GM18867 (cell line): ENCODE results near the gene MYL3.

Source experiments
- ATAC-seq: cut with Tn5 transposase; IDR thresholded peaks from one replicate; pipeline ENCODE4 v1.9.1; 2021; ENCODE audit warnings: mild to moderate bottlenecking, moderate library complexity; ENCODE audit not compliant: unreplicated experiment

Gene MYL3

GRCh38 chr3:46866032-46866595 lies 2.9 kb upstream of the MYL3 start:
- ATAC-seq, result no peak

- no peak for ATAC-seq
These were observed 2.3 kb upstream of the MYL3 start for GRCh38 chr3:46865546-46865945.

- ATAC-seq, result no peak
These were observed 1.8 kb upstream of the MYL3 start for GRCh38 chr3:46865031-46865507.

- ATAC-seq, result no peak
These were observed 1.0 kb upstream of the MYL3 start for GRCh38 chr3:46864061-46864881.

- ATAC-seq, result no peak
These were observed 747 bp downstream of the MYL3 start for GRCh38 chr3:46862369-46863025.

GRCh38 chr3:46861605-46862368 lies 1.5 kb downstream of the MYL3 start:
- no peak for ATAC-seq

GRCh38 chr3:46860810-46861604 lies 2.2 kb downstream of the MYL3 start:
- no peak for ATAC-seq

GRCh38 chr3:46860017-46860809 lies 3.0 kb downstream of the MYL3 start:
- no peak for ATAC-seq

GRCh38 chr3:46859001-46859710 lies 4.1 kb downstream of the MYL3 start:
- no peak for ATAC-seq

GRCh38 chr3:46858456-46858855 lies 4.8 kb downstream of the MYL3 start:
- ATAC-seq, result no peak

- ATAC-seq, result no peak
These were observed 5.5 kb downstream of the MYL3 start for GRCh38 chr3:46857485-46858341.

GRCh38 chr3:46856576-46857471 lies 6.4 kb downstream of the MYL3 start:
- no peak for ATAC-seq

GRCh38 chr3:46854555-46854991 lies 8.7 kb downstream of the MYL3 start:
- no peak for ATAC-seq

GRCh38 chr3:46853441-46854415 lies 9.5 kb downstream of the MYL3 start:
- no peak for ATAC-seq

- ATAC-seq, result no peak
These were observed 10.3 kb downstream of the MYL3 start for GRCh38 chr3:46852839-46853355.

GRCh38 chr3:46852334-46852720 lies 10.9 kb downstream of the MYL3 start:
- no peak for ATAC-seq
